ENCODE measurements around the gene ETS1.

ETS1 gene

GRCh38 chr11:128516886-128517285 is 70.5 kb downstream of the ETS1 start:
- H3K9ac ChIP-seq (ENCODE audit: insufficient read length) = no peak overlapping the region

GRCh38 chr11:128515826-128516778 is 71.3 kb downstream of the ETS1 start:
- Histone ChIP-seq H3K36me3 (ENCODE audit: insufficient read depth, low read length) (no peaks in the 10 kb centered on the region), H3K4me3 (no peak overlapping the region), H3K9me3 (ENCODE audit: low read depth, low read length) (no peaks in the 10 kb centered on the region), H3K9ac (ENCODE audit: insufficient read length) (no peak overlapping the region), H3K27ac (no peak overlapping the region)
- no peak for DNase-seq (ENCODE audit: low read depth, low spot score)
- TF ChIP-seq POLR2AphosphoS5 (IDR thresholded peaks at IDR 0.05; ENCODE audit: borderline replicate concordance, low read depth, low read length) (no peak), FOXP2 (optimal IDR thresholded peaks at IDR 0.05; ENCODE audit: control extremely low read depth, extremely low read length, insufficient read depth) (no peak), EZH2 (IDR thresholded peaks at IDR 0.05) (no peak)

More at GRCh38 chr11:128516886-128517285, 70.5 kb downstream of the ETS1 start:
- DNase-seq (ENCODE audit: low read depth, low spot score) = no peak
- Histone ChIP-seq H3K4me3 (no peak overlapping the region), H3K36me3 (ENCODE audit: insufficient read depth, low read length) (no peaks in the 10 kb centered on the region), H3K27ac (no peak overlapping the region), H3K9me3 (ENCODE audit: low read depth, low read length) (no peaks in the 10 kb centered on the region)
- no peak for TF ChIP-seq FOXP2 (optimal IDR thresholded peaks at IDR 0.05; ENCODE audit: control extremely low read depth, extremely low read length, insufficient read depth)
- TF ChIP-seq EZH2 (IDR thresholded peaks at IDR 0.05) = no peak
- no peak for TF ChIP-seq POLR2AphosphoS5 (IDR thresholded peaks at IDR 0.05; ENCODE audit: borderline replicate concordance, low read depth, low read length)

- Histone ChIP-seq H3K4me3 (no peak overlapping the region), H3K27ac (no peak overlapping the region), H3K9ac (ENCODE audit: insufficient read length) (no peak overlapping the region), H3K9me3 (ENCODE audit: low read depth, low read length) (no peaks in the 10 kb centered on the region), H3K36me3 (ENCODE audit: insufficient read depth, low read length) (no peaks in the 10 kb centered on the region)
- TF ChIP-seq FOXP2 (optimal IDR thresholded peaks at IDR 0.05; ENCODE audit: control extremely low read depth, extremely low read length, insufficient read depth) (no peak), POLR2AphosphoS5 (IDR thresholded peaks at IDR 0.05; ENCODE audit: borderline replicate concordance, low read depth, low read length) (no peak), EZH2 (IDR thresholded peaks at IDR 0.05) (no peak)
- no peak for DNase-seq (ENCODE audit: low read depth, low spot score)
These were observed 72.3 kb downstream of the ETS1 start for GRCh38 chr11:128515086-128515485.

GRCh38 chr11:128513915-128514681 is 73.3 kb downstream of the ETS1 start:
- Histone ChIP-seq H3K27ac (no peak overlapping the region), H3K4me3 (no peak overlapping the region), H3K9me3 (ENCODE audit: low read depth, low read length) (no peaks in the 10 kb centered on the region), H3K36me3 (ENCODE audit: insufficient read depth, low read length) (no peaks in the 10 kb centered on the region), H3K9ac (ENCODE audit: insufficient read length) (no peak overlapping the region)
- no peak for DNase-seq (ENCODE audit: low read depth, low spot score)
- TF ChIP-seq EZH2 (IDR thresholded peaks at IDR 0.05) = no peak
- TF ChIP-seq POLR2AphosphoS5 (IDR thresholded peaks at IDR 0.05; ENCODE audit: borderline replicate concordance, low read depth, low read length) = no peak
- no peak for TF ChIP-seq FOXP2 (optimal IDR thresholded peaks at IDR 0.05; ENCODE audit: control extremely low read depth, extremely low read length, insufficient read depth)

GRCh38 chr11:128512474-128512996 is 74.8 kb downstream of the ETS1 start:
- Histone ChIP-seq H3K4me3 (no peak overlapping the region), H3K36me3 (ENCODE audit: insufficient read depth, low read length) (no peaks in the 10 kb centered on the region), H3K9ac (ENCODE audit: insufficient read length) (no peak overlapping the region), H3K9me3 (ENCODE audit: low read depth, low read length) (no peaks in the 10 kb centered on the region), H3K27ac (no peak overlapping the region)
- DNase-seq (ENCODE audit: low read depth, low spot score) = no peak
- TF ChIP-seq POLR2AphosphoS5 (IDR thresholded peaks at IDR 0.05; ENCODE audit: borderline replicate concordance, low read depth, low read length) = no peak
- no peak for TF ChIP-seq EZH2 (IDR thresholded peaks at IDR 0.05)
- no peak for TF ChIP-seq FOXP2 (optimal IDR thresholded peaks at IDR 0.05; ENCODE audit: control extremely low read depth, extremely low read length, insufficient read depth)

GRCh38 chr11:128511712-128512111 is 75.6 kb downstream of the ETS1 start:
- no peak for TF ChIP-seq POLR2AphosphoS5 (IDR thresholded peaks at IDR 0.05; ENCODE audit: borderline replicate concordance, low read depth, low read length)
- TF ChIP-seq FOXP2 (optimal IDR thresholded peaks at IDR 0.05; ENCODE audit: control extremely low read depth, extremely low read length, insufficient read depth) = no peak
- TF ChIP-seq EZH2 (IDR thresholded peaks at IDR 0.05) = no peak
- Histone ChIP-seq H3K9ac (ENCODE audit: insufficient read length) (no peak overlapping the region), H3K4me3 (no peak overlapping the region), H3K9me3 (ENCODE audit: low read depth, low read length) (no peaks in the 10 kb centered on the region), H3K36me3 (ENCODE audit: insufficient read depth, low read length) (no peaks in the 10 kb centered on the region), H3K27ac (no peak overlapping the region)
- no peak for DNase-seq (ENCODE audit: low read depth, low spot score)

- Histone ChIP-seq H3K36me3 (ENCODE audit: insufficient read depth, low read length) (no peaks in the 10 kb centered on the region), H3K9ac (ENCODE audit: insufficient read length) (no peak overlapping the region), H3K9me3 (ENCODE audit: low read depth, low read length) (no peaks in the 10 kb centered on the region), H3K27ac (no peak overlapping the region), H3K4me3 (no peak overlapping the region)
- no peak for DNase-seq (ENCODE audit: low read depth, low spot score)
- TF ChIP-seq EZH2 (IDR thresholded peaks at IDR 0.05) (no peak), POLR2AphosphoS5 (IDR thresholded peaks at IDR 0.05; ENCODE audit: borderline replicate concordance, low read depth, low read length) (no peak), FOXP2 (optimal IDR thresholded peaks at IDR 0.05; ENCODE audit: control extremely low read depth, extremely low read length, insufficient read depth) (no peak)
These were observed 77.6 kb downstream of the ETS1 start for GRCh38 chr11:128509621-128510389.

Measured in SK-N-MC (cell line).